HG02610 (cell line): ENCODE data around the gene CRB1.

Experiments used
- ATAC-seq: cut with Tn5 transposase; IDR thresholded peaks from one replicate; pipeline ENCODE4 v1.9.1; 2021; ENCODE audit warnings: mild to moderate bottlenecking, moderate library complexity; ENCODE audit not compliant: unreplicated experiment

CRB1 gene

DNA sequence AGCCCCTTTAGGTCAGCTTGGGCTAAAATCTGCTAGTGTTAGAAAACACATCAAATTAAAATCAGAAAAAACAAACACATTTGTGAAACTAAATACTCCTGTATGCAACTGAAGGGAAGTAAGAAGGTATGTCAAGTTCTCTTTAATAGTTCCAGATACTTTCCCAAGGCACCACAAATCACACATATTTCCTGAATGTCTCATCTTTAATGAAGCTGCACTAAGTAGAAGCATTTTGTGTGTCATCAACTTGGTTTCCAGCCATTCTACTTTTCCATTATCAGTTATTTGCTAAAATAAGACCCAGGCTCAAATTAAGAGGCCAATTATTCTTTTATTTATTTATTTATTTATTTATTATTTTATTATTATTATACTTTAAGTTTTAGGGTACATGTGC, 34.7 kb downstream of the CRB1 start:
- no peak for ATAC-seq

DNA sequence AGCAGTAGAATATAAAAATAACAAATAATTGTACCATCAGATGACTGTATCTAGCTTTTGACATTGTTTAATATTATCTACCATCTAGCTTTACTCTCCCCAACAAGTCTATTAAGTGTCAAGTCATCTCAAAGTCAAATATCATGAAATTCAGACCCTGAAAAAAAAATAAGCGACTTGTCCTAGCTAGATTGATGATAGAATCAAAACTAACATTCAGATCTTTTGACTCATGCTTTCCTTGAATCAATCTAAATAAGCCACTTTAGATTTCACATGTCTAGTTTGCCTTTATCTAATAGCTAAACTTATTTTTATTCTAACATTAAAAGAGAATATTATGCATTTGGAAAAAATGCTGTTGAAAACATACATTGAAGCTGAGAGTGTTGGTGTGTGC, 35.4 kb downstream of the CRB1 start:
- ATAC-seq = no peak

- no peak for ATAC-seq
These were observed 36.7 kb downstream of the CRB1 start for GRCh38 chr1:197304638-197305200.

DNA sequence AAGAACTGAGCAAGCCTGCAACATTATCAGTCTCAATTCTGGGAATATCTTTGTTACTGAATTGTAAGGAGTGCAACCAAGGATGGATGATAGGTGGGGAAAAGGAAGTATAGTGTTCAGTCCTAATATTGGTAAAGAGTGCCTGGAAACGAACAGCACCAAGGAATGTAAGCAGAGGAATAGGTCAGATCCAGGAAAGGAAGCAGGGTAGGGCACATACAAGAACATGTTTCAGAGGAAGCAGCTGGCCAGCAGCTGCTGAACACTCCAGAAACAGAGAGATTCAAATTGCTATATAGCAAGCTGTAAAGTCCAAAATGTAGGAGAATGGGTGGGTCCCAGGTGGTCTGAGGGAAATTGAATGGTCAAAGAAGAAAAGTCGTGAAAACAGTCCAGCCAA, 37.9 kb downstream of the CRB1 start:
- ATAC-seq = no peak

DNA sequence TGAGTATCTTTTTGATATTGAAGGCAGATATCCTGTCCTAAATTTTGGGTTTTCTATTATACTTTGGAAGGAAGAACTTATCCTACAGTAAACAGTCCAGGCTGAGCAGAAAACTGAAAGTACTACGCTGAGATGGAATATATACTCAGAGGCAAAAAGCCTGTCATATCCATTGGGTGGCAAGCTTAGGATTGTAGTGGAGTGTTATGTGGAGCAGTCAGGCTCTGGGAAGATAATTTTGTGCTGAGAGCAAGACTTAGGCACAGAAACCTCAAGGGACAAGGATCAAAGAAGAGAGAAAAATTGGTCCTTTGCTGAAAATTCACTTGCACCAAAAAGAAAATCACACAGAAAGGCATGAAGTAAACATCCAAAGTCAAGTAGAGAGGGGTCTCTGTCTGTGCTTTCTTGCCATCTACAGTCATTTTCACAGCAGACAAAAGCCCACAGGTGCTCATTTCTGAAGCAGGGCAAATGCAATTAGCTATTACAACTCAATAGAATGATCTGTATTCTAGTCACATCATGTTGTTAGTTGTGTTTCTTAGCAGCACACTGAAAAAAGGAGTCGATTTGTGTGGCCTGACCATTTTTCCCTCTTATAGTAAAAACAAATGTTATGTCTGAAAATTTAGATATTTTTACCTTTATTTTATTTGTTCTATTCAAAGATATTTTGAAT, 38.5 kb downstream of the CRB1 start:
- ATAC-seq = no peak

DNA sequence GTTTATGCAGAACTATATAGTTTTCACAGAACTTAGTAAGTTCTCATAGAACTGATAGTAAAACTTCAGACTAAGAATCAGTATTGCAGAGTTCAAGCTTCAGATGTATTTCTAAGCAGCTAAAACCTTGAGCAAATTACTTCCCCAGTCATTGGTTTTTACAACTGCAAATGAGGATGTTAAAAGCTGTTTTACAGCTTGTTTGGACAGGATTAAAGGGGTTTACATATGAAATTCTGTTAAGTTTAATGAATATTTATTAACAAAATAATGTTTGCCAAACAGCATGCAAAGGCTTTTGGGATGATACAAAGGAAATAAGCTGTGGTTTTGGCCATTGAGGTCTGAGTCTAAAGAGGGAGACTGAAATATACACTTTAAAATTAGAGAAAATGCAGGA, 39.1 kb downstream of the CRB1 start:
- no peak for ATAC-seq

GRCh38 chr1:197307551-197307950, 39.5 kb downstream of the CRB1 start:
- ATAC-seq = no peak

- no peak for ATAC-seq
These were observed 43.0 kb downstream of the CRB1 start for GRCh38 chr1:197311081-197311480.

DNA sequence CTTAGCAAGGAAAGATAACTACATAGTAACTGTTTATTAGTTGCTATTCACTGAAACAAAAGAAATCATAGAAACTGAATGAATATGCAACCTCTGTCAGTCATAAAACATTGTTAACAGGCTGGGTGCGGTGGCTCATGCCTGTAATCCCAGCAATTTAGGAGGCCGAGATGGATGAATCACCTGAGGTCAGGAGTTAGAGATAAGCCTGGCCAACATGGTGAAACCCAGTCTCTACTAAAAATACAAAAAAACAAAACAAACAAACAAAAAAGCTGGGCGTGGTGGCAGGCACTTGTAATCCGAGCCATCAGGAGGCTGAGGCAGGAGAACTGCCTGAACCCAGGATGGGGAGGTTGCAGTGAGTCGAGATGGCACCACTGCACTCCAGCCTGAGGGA, 44.1 kb downstream of the CRB1 start:
- ATAC-seq = no peak

DNA sequence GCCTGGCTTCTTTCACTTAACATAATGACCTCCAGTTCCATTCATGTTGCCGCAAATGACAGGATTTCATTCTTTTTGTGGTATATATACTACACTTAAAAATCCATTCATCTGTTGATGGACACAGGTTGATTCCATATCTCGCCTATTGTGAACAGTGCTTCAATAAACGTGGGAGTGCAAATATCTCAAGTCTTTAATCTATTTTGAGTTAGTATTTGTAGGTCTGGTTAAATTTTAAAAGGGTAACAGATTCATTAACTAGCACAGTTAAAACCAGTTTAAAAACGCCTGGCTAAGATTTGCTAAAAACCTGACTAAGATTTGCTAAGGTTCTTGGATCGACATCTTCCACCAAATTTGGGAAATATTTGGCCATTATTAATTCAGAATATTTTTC, 45.7 kb downstream of the CRB1 start:
- no peak for ATAC-seq

DNA sequence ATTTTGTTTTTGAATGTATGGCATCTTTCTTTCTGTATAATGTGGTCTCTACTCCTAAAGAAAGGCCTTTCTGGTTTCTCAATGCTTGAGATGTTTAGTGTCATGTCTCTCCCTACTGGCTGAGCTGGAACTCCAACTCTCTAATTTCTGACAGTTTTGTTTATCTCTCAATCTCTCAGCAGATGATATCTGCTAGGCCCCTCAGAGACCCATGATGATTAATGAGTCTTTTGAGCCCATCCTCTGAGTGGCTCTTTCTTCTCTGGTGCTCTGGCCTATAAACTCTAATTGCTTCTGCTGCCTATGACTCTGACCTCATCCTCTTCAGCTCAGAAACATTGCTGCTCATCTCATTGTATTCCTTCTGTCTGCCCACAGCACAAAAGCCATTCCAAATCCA, 46.6 kb downstream of the CRB1 start:
- no peak for ATAC-seq

DNA sequence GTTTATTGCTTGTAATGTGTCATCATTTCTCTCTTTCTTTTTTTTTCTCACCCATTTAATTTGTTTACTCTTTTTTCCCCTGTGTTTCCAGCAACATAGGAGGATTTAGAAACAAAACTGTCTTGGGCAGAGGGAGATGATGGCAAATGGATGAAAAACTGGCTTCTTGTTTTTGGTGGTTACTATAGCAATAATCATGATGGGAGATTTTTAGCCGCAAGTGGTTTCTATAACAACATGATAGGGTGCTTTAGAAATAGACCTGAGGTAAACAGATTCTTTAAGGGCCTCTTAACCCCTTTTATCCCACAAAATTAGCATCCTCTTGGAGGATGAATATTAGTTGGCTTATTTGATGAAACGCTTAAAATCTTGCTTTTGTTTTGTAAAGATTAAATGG, 51.6 kb downstream of the CRB1 start:
- no peak for ATAC-seq

DNA sequence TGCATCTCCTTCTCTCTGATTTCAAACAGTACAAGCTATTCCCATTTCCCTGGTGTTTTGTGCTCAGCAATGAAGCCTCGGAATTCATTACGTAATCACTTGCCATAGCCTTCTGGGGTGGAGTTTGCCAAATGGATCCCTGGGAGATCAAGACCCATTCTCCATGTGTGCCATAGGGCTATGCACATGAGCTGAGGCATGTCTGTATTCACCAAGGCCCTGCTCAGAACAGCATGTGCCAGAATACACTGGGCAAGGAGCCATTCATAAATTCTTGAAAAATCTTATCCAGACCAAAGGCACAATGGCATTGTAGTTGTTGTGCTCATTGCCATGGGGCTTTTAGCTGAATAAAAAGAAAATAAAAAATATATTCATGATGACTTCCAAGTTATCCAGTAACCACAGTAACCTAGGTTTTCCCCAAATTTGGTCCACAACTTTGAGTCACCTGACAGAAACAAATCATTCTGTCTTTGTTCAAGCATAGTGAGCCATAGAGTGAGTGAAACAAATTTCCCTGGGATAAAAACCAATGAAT, 53.0 kb downstream of the CRB1 start:
- no peak for ATAC-seq

DNA sequence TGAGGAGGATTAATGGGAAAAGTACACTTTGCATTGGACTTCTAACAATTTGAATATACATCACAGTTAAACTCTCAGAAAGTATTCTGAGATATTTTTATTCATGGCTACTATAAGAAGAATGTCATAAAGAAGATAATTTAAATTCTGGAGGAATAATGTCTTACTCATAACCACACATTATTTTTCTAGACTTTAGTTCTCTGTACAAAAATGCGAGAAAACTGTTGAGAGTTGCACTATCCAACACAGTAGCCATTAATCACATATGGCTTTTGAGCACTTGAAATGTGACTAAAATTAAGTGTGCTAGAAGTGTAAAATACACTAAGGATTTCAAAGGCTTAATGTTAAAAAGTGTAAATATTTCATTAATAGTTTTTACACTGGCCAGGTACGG, 53.8 kb downstream of the CRB1 start:
- ATAC-seq = no peak

DNA sequence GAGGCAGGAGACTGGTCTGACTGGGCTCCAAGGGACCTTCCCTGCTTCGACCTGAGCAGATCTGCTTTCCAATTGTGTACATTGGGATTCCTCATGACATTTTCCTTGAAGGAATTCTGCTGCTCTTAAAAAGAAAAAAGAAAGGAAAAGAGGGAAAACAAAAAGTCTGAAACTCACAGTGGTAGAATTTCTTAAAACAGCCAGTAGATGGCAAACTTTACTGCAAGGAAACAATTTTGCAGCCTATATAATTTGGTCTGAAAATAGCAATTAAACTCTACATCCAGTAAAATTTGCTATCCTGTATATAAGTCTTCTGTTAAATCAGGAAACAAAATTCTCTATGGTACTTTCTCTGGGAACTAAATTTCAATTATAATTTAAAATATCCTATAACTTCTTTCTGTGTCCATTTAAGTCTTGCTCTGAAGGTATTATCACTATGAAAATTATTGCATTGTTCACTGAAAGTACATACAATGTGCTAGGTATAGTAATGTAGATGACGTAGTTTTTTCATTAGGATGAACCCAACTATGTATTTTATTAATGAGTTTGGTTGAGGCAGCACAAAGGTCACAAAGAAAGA, 59.8 kb downstream of the CRB1 start:
- no peak for ATAC-seq

- no peak for ATAC-seq
These were observed 62.2 kb downstream of the CRB1 start for GRCh38 chr1:197330213-197330612.

DNA sequence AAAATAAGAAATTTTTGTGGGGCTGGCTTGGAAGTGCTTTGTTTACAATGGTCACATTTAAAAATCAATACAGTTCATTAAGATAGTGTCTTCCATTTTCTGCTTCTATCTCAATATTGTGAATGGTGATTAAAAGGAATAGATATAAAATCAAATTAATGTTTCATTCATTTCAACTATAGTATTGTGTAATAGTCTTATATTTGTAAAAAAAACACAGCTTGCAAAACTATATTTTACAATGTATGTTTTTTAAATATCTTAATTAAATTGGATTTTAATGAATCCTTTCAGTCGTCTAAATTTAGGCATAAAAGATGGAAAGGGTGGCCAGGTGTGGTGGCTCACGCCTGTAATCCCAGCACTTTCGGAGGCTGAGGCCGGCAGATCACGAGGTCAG, 63.5 kb downstream of the CRB1 start:
- no peak for ATAC-seq

GRCh38 chr1:197333041-197333440, 65.0 kb downstream of the CRB1 start:
- no peak for ATAC-seq

GRCh38 chr1:197336571-197336970, 68.5 kb downstream of the CRB1 start:
- no peak for ATAC-seq

DNA sequence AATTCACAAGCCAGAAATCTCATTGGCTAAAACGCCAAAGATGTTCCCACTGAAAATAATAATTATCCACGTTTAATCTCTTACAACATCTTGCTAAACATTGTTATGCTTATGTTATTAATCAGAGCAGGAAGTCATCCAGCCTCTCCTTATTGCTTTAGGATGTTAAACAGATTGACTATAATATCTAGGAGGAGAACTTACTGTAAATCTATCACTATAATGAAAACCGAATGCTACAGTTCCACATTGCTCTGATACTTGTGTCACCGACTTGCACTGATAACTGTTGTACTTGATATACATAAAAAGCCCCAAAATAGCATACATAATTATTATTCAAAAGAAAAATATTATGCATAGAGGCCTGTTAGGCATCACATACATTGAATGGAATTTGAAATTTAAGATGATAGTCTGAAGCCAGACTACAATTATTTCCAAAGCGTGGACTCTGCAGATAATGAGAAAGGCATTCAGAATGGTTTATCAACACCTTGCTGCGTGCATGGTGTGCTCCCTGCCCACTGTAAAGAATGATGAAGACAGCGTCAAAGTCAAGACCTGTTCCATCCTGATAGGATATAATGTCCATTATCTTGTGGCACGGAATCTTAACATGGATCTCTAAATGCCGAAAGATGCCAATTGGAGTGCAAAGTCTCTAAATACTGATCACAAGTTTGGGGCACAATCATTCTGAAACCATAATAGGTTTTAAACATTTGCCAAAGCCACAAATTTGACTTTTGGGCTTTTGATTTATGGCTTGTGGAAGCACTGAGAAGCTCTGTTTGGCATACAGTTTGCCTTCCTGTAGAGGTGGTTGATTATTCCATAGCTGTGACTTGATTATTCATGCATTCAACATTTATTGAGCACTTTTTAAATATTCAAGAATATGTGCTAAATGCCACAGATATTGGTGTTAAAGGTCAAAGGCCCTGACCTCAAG, 71.3 kb downstream of the CRB1 start:
- no peak for ATAC-seq

DNA sequence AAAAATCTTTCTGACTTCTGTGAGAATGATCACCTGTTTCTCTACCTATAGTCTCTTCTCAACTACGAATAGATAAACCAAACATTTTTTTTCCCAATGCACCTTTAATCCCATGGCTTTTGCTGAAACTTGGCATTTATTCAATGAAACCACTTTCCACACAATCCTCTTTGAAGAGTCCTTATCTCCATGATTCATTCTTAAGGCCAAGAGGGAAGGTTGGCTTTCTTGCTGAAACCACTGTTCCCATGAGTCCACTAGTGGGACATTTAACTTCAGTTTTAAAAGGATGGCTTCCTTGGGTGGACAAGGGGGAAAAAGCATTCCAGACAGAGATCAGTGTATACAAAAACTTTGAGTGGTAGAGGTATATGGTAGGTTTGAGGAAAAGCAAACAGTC, 73.6 kb downstream of the CRB1 start:
- ATAC-seq = no peak
